ENCODE measurements around the gene APCDD1L.

- no peak for TF ChIP-seq POLR2A (IDR thresholded peaks at IDR 0.05)
- no peak for TF ChIP-seq CTCF (IDR thresholded peaks at IDR 0.05)
Measured at GRCh38 chr20:58432186-58432954, 82.8 kb downstream of the APCDD1L start.

Measured in esophagus squamous epithelium (tissue), 4 donors.